Ovary (tissue), 9 donors: Measurements from ENCODE around the gene FAM20C. TPM values are rescaled to one million over a fixed set of nuclear protein-coding genes. Genes with fewer than 3 reads are reported as not detected.

Experiments used
- DNase-seq, 5 donors: peaks; one replicate each; pipeline ENCODE4 v3.0.0-alpha.2; 2019 to 2020
- H3K27ac ChIP-seq, 2 donors: fragments of 200-600 bp; one replicate each; pipeline versions ENCODE4 v1.5.1 to v1.8.0; 2019 to 2022
- H3K27me3 ChIP-seq: fragments of 200-600 bp; one replicate; pipeline ENCODE4 v1.8.0; 2022
- H3K36me3 ChIP-seq: fragments of 200-600 bp; sonication (generic); one replicate; pipeline ENCODE4 v1.5.1; 2019
- H3K4me1 ChIP-seq: one replicate; pipeline ENCODE4 v1.8.1; 2013; ENCODE audit warnings: mild to moderate bottlenecking, moderate library complexity; ENCODE audit not compliant: insufficient read depth
- H3K4me3 ChIP-seq: fragments of 200-600 bp; sonication (generic); one replicate; pipeline ENCODE4 v1.5.1; 2017
- H3K9me3 ChIP-seq, 2 donors: fragments of 200-600 bp in 1 of 2; sonication (generic) in 1 of 2; one replicate each; pipeline versions ENCODE4 v1.5.1 to v1.8.1; 2013 to 2019; ENCODE audit warnings: mild to moderate bottlenecking in 1 of 2, moderate library complexity in 1 of 2
- EP300 ChIP-seq: sonication (generic); formaldehyde crosslinking; IDR thresholded peaks from one replicate; pipeline ENCODE4 v1.6.1; 2017; ENCODE audit warnings: antibody characterized with exemption
- POLR2A ChIP-seq: fragments of 450-650 bp; IDR thresholded peaks from one replicate; pipeline ENCODE4 v1.6.1; 2017; ENCODE audit warnings: antibody characterized with exemption, mild to moderate bottlenecking, moderate library complexity
- WGBS, 3 donors: extraction: QIAGEN DNeasy Blood & Tissue Kit in 1 of 3; methylation state at CpG; one replicate each; pipeline versions ENCODE4 v1.1.5 to v1.1.7; 2013 to 2017; 5-methylcytosine and 5-hydroxymethylcytosine counted together
- intact Hi-C, 4 donors: fragments of 100-400 bp; cut with DNase I; formaldehyde crosslinking; loops; one replicate each; pipeline versions ENCODE4 v1.11.0 to v1.15.1; 2022 to 2023
- polyA plus RNA-seq, 2 donors: library from polyadenylated mRNA; stranded (reverse); fragments of 200-250 nt in 1 of 2; fragments of 350-450 nt in 1 of 2; fragmentation: Illumina TruSeq in 1 of 2; extraction: RNeasy Lipid Tissue Mini Kit (QIAGEN cat#74804) in 1 of 2; gene quantifications; one replicate each; pipeline ENCODE4 v1.2.3, GENCODE V29; 2013 to 2014
- total RNA-seq, 7 donors: library from RNA; depleted of rRNA in 2 of 7; stranded (reverse); fragments of >200 nt in 2 of 7; fragmentation: NEBNext Ultra II Directional in 3 of 7; extraction: Animal tissue kit (Norgen Biotek cat#: 25700) in 3 of 7; gene quantifications; one replicate each; pipeline versions ENCODE4 v1.1.0 to v1.2.4, GENCODE V29; 2016 to 2023
- TF ChIP-seq, protein P1 (sequence below), 3 donors: fragments of 450-650 bp in 2 of 3; fragments of 200-600 bp in 1 of 3; IDR thresholded peaks; one replicate each; pipeline versions ENCODE4 v1.5.1 to v1.8.0; 2016 to 2022; ENCODE audit warnings: antibody characterized with exemption in 3 of 3, mild to moderate bottlenecking in 1 of 3
- donor health status: DM: no; HTN: no; CAD: no; lungs with moderate emphysema.
- donor health status: DM: no; HTN: no; CAD: no.
- donor health status: Bipolar disorder and iron deficiency.
- donor health status: DM: yes; HTN: yes; CAD: no.
- donor health status: DM: no; HTN: no; CAD: no.
- donor health status: DM: yes; HTN: yes; CAD: no.

FAM20C gene
- total and polyA plus RNA-seq, 9 donors: 6.2 to 80.4 (median 33.5) TPM

DNA sequence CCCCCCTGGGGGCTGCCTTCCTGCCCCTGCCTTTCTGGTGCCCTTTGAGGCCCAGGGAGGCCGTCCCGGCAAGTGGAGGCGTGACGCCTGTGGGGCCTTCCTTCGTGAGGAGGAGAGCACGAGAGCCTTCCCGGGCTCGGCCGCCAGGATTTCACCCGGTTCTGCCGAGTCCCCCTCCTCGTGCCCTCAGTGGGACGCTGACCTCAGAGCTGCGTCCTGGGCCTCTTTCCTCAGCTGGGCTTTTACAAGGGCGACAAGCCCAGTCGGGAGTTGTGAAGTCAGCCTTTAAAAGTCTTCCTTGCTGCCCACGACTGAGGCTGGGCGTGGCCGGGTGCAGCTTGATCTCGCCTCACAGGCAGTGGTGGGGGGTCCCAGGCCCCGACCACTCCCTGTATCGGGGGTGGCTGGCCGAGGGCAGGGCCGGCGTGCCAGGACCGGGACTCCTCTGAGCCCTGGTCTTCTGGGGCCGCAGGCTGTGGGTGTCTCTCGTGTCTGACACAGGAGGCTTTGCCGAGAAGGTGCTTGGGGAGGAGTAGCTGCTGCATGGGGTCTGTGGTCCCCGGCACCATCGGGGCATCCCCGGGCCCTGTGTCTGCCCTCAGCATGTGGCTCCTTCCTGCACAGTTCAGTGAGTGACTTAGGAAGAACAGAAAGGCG lies 41.8 kb downstream of the FAM20C start:
- Histone ChIP-seq H3K27me3 (no peaks in the 10 kb centered on the region), H3K9me3 (no peaks in the 10 kb centered on the region), H3K4me3 (no peak overlapping the region), H3K36me3 (no peaks in the 10 kb centered on the region), H3K4me1 (peaks cover 20% of the 10 kb centered on the region), H3K27ac (peak overlapping the region; percentile 18 to 78)
- DNase-seq: no peak
- WGBS, 3 donors: 57 to 79% (median 74%) methylated on average over 28 to 33 of the region's 33 CpGs
- intact Hi-C loops: no loop called here
- TF ChIP-seq, protein P1, sequence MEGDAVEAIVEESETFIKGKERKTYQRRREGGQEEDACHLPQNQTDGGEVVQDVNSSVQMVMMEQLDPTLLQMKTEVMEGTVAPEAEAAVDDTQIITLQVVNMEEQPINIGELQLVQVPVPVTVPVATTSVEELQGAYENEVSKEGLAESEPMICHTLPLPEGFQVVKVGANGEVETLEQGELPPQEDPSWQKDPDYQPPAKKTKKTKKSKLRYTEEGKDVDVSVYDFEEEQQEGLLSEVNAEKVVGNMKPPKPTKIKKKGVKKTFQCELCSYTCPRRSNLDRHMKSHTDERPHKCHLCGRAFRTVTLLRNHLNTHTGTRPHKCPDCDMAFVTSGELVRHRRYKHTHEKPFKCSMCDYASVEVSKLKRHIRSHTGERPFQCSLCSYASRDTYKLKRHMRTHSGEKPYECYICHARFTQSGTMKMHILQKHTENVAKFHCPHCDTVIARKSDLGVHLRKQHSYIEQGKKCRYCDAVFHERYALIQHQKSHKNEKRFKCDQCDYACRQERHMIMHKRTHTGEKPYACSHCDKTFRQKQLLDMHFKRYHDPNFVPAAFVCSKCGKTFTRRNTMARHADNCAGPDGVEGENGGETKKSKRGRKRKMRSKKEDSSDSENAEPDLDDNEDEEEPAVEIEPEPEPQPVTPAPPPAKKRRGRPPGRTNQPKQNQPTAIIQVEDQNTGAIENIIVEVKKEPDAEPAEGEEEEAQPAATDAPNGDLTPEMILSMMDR (IDR thresholded peaks at IDR 0.05): no peak
- TF ChIP-seq EP300: no peak
- TF ChIP-seq POLR2A: no peak

DNA sequence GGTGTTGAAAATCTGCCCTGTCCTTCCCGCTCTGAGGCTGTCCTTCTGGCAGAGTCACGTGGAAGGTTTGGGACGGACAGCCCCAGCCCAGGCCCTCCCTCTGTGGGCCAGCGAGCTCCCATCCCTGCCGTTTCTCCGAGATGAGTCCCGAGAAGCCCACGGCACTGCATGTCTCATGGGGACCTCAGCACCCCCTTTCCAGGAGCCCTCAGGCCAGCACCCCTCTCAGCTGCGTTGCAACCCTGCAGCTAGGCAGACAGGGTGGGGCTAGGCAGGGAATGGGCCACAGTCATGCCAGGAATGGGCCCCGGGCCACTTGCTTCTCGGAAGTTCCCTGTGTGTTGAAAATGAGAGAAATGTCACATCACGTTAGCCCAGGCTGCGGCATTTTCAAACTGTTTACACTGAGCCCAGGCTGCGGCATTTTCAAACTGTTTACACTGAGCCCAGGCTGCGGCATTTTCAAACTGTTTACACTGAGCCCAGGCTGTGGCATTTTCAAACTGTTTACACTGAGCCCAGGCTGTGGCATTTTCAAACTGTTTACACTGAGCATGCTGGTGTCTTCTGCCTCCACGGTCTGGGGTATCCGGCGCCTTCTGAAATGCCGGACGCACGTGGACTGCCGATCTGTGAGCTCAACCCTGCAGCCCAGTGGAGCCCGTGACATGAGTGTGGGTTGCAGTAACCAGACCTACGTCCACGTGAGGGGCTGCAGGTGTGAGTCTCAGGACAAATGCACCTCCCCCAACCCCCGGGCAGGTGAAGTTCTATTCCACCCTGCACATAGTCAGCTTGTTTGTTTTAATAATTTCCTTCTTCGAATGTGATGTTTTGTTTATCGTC lies 42.6 kb downstream of the FAM20C start:
- TF ChIP-seq POLR2A (no peak), EP300 (peak; percentile 18)
- TF ChIP-seq, protein P1 (IDR thresholded peaks at IDR 0.05): no peak
- intact Hi-C loops: no loop called here
- 56 to 71% (median 59%) methylated on average over 28 of the region's 28 CpGs for WGBS, 3 donors
- H3K36me3 ChIP-seq: no peaks in the 10 kb centered on the region
- no peaks in the 10 kb centered on the region for H3K9me3 ChIP-seq
- peak in 3 of 5 donors; percentile 24 to 67 (median 50) for DNase-seq
- H3K4me1 ChIP-seq: peaks cover 20% of the 10 kb centered on the region
- H3K27me3 ChIP-seq: no peaks in the 10 kb centered on the region
- H3K27ac ChIP-seq: peak overlapping the region in 1 of 2 donors; percentile 78
- no peak overlapping the region for H3K4me3 ChIP-seq

DNA sequence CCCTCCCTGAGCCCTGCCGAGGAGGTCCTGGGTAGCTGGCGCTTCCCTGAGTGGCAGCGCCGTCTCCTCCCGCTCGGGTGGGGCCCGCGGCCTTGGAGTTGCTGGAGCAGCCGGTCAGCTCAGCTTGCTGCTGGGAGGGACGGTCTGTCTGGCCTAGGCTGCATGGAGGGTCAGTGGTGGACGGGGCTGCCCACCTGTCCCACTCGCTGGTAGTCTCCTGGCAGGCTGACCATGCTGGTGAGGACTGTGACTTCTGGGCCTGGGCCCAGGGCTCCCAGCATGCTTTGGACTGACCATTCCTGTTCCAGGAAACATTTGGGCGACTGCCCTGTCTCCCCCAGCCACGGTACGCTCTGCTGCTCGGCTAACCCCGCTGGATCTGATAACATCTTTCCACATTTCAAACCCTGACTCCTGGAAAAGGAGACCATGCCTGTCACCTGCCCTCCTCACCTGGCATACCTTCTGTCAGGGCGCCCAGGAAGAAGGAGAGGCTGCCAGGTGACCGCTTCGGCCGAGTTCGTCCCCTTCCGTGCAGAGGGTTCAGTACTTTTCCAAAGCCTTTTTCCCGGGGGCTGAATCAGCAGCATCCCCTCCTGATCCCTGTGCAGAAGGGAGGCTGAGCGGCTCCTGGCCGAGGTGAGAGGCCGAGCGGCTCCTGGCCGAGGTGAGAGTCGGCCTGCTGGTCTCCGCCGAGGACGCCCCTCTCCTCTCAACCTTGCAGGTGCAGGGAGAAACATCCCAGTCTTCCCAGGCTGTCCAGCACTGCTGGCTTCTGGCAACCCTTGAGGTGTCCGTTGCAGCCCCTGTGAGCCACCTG lies 43.4 kb downstream of the FAM20C start:
- no peaks in the 10 kb centered on the region for H3K27me3 ChIP-seq
- peaks cover 21% of the 10 kb centered on the region for H3K4me1 ChIP-seq
- intact Hi-C loops: no loop called here
- H3K27ac ChIP-seq: peak overlapping the region; percentile 25 to 78
- WGBS, 3 donors: 50 to 55% (median 51%) methylated on average over 31 to 34 of the region's 34 CpGs
- TF ChIP-seq EP300 (no peak), POLR2A (no peak)
- TF ChIP-seq, protein P1 (IDR thresholded peaks at IDR 0.05): no peak
- H3K4me3 ChIP-seq: no peak overlapping the region
- H3K36me3 ChIP-seq: no peaks in the 10 kb centered on the region
- DNase-seq: peak; percentile 64 to 81 (median 69)
- no peaks in the 10 kb centered on the region for H3K9me3 ChIP-seq

DNA sequence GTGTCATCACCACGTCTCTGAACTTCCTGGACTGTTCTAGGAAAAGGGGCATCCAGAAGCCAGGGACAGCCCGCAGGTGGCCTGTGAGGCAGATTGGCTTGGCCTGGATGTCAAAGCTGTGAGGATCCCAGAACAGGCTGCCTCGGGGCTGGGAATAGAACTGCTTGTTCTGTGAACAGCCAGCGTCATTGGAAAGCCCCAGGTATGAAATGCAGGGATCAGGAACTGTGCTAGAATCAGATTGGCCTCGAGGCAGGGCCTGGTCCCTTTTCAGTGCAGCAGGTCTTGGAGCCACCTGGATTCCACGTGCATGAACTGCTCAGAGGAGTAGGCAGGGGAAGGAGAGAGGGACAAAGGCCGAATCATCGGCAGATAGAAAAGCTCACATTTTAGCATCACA lies 44.6 kb downstream of the FAM20C start:
- Histone ChIP-seq H3K9me3 (no peaks in the 10 kb centered on the region), H3K27ac (peak overlapping the region in 1 of 2 donors; percentile 78), H3K27me3 (no peaks in the 10 kb centered on the region), H3K36me3 (no peaks in the 10 kb centered on the region), H3K4me3 (no peak overlapping the region), H3K4me1 (peaks cover 21% of the 10 kb centered on the region)
- intact Hi-C loops: no loop called here
- 90 to 92% (median 91%) methylated on average over 8 of the region's 8 CpGs for WGBS, 3 donors
- TF ChIP-seq POLR2A (no peak), EP300 (no peak)
- TF ChIP-seq, protein P1 (IDR thresholded peaks at IDR 0.05): no peak
- no peak for DNase-seq
